ENCODE measurements around the gene LGR4. TPM values are rescaled to one million over a fixed set of nuclear protein-coding genes. Genes with fewer than 3 reads are reported as not detected.

LGR4 gene
- total and polyA plus RNA-seq, 10 of the 15 experiments (the other 5 are each of a cell fraction or from before 2014, with no cell fraction given) = under 0.01 to 0.64 (median 0.04) TPM; not detected in 5

- TF ChIP-seq, protein P1, sequence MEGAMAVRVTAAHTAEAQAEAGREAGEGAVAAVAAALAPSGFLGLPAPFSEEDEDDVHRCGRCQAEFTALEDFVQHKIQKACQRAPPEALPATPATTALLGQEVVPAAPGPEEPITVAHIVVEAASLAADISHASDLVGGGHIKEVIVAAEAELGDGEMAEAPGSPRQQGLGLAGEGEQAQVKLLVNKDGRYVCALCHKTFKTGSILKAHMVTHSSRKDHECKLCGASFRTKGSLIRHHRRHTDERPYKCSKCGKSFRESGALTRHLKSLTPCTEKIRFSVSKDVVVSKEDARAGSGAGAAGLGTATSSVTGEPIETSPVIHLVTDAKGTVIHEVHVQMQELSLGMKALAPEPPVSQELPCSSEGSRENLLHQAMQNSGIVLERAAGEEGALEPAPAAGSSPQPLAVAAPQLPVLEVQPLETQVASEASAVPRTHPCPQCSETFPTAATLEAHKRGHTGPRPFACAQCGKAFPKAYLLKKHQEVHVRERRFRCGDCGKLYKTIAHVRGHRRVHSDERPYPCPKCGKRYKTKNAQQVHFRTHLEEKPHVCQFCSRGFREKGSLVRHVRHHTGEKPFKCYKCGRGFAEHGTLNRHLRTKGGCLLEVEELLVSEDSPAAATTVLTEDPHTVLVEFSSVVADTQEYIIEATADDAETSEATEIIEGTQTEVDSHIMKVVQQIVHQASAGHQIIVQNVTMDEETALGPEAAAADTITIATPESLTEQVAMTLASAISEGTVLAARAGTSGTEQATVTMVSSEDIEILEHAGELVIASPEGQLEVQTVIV (IDR thresholded peaks at IDR 0.05; ENCODE audit: borderline replicate concordance, partially characterized antibody) = no peak
- TF ChIP-seq BCL11A (IDR thresholded peaks at IDR 0.05; ENCODE audit: low read depth, low read length) = no peak
These were observed 32.5 kb downstream of the LGR4 start (continued) for GRCh38 chr11:27440090-27440489.

- Histone ChIP-seq H3K4me2 (ENCODE audit: control insufficient read depth, insufficient read depth) (no peak overlapping the region), H4K20me1 (ENCODE audit: control insufficient read depth, insufficient read depth) (no peaks in the 10 kb centered on the region), H3K27ac (ENCODE audit: control insufficient read depth, insufficient read depth) (no peak overlapping the region), H3K4me1 (ENCODE audit: control insufficient read depth, insufficient read depth, low read length) (no peaks in the 10 kb centered on the region), H3K27me3 (replicated peaks in 1 of 2; ENCODE audit: control insufficient read depth in 2 of 2, insufficient read depth in 2 of 2, low read length in 1 of 2) (no peaks in the 10 kb centered on the region), H2AFZ (ENCODE audit: control insufficient read depth, low read depth, low read length) (no peak overlapping the region), H3K4me3 (no peak overlapping the region), H3K9ac (ENCODE audit: control insufficient read depth, insufficient read depth, low read length) (no peak overlapping the region), H3K9me3 (replicated peaks; ENCODE audit: control insufficient read depth, insufficient read depth, low read length) (no peaks in the 10 kb centered on the region), H3K36me3 (ENCODE audit: control insufficient read depth in 2 of 2, insufficient read depth in 2 of 2, low read length in 1 of 2) (no peaks in the 10 kb centered on the region), H3K79me2 (ENCODE audit: control insufficient read depth, insufficient read depth, low read length) (no peaks in the 10 kb centered on the region)
- in situ Hi-C loops (cut with MboI) = no loop called here
- SMC1A ChIA-PET (ENCODE audit: uncharacterized antibody, unreplicated experiment) = no interaction called here
- DNase-seq (ENCODE audit: low read depth, low spot score) (no peak), ATAC-seq (no peak), FAIRE-seq (no peak)
- CTCF ChIA-PET = no interaction called here
- intact Hi-C loops (cut with micrococcal nuclease; ENCODE audit: unreplicated experiment) = no loop called here
- no peak for TF ChIP-seq RCOR1 (conservative IDR thresholded peaks at IDR 0.05; ENCODE audit: low read depth, low read length)
- TF ChIP-seq, protein P2, sequence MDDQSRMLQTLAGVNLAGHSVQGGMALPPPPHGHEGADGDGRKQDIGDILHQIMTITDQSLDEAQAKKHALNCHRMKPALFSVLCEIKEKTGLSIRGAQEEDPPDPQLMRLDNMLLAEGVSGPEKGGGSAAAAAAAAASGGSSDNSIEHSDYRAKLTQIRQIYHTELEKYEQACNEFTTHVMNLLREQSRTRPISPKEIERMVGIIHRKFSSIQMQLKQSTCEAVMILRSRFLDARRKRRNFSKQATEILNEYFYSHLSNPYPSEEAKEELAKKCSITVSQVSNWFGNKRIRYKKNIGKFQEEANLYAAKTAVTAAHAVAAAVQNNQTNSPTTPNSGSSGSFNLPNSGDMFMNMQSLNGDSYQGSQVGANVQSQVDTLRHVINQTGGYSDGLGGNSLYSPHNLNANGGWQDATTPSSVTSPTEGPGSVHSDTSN (IDR thresholded peaks at IDR 0.05; ENCODE audit: insufficient replicate concordance, low read depth, low read length) = no peak
- TF ChIP-seq RB1 (IDR thresholded peaks at IDR 0.05; ENCODE audit: borderline replicate concordance) = no peak
- no peak for TF ChIP-seq DPF2 (IDR thresholded peaks at IDR 0.05)
- no peak for TF ChIP-seq CREB1 (IDR thresholded peaks at IDR 0.05; ENCODE audit: low read depth)
- no peak for TF ChIP-seq NKRF (conservative IDR thresholded peaks at IDR 0.05)
- TF ChIP-seq ETV6 (conservative IDR thresholded peaks at IDR 0.05 in 1 of 2, IDR thresholded peaks at IDR 0.05 in 1 of 2; ENCODE audit: borderline replicate concordance in 1 of 2, low read depth in 1 of 2) = no peak
- 21% methylated on average over 3 of the region's 3 CpGs for WGBS (ENCODE audit: insufficient coverage, insufficient replicate concordance, low lambda C conversion rate, missing lambda C conversion rate)
- no TSS peak for BruUV-seq (replicated peaks)
- POLR2A ChIA-PET = no interaction called here
- RAD21 ChIA-PET (ENCODE audit: unreplicated experiment) = no interaction called here
These were observed 34.0 kb downstream of the LGR4 start for GRCh38 chr11:27438595-27438981.

Data from GM12878 (cell line).